Stimulated activated CD8-positive, alpha-beta memory T cell treated with anti-CD3 and anti-CD28 coated beads, Interleukin-4, amount 100 ng/mL, for 48 hours (primary cell): ENCODE measurements around the gene ANAPC2.

Experiments
- DNase-seq: peaks from one replicate; pipeline ENCODE4 v3.0.0-alpha.2; 2020

ANAPC2 gene

DNA sequence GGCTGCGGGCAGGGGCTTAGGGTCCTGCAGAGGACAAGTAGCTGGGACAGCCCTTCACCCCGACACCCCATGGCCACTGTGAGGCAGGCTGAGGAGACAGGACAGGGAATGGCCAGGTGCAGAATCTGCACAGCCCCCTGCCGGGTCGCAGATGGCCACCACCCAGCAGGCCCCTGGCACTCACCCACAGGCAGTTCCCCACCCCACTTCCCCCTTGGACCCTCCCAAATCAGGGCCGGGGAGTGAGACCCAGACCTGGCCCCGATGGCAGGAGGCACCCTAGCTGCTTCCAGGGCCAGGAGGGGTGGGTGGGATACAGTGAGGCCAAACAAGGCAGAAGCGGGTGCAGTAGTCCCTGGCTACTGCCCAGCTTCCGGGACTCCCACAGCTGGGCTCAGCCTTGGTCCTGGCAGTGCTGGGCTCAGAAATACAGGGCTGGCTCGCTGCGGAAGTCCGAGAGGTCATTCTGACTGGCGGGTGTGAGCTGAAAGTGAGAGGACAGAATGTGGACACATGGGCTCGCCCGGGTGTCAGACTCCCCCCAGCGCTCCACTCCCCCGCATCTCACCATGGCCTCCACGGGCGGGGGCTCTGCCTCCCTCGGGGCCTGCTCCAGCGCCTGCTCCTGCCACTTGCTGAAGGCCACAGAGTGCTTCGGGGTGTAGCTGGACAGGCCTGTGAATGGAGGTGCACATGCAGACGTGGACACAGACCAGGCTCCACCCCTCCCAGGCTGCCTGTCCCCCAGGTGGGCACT lies 3.5 kb upstream of the ANAPC2 start:
- no peak for DNase-seq

DNA sequence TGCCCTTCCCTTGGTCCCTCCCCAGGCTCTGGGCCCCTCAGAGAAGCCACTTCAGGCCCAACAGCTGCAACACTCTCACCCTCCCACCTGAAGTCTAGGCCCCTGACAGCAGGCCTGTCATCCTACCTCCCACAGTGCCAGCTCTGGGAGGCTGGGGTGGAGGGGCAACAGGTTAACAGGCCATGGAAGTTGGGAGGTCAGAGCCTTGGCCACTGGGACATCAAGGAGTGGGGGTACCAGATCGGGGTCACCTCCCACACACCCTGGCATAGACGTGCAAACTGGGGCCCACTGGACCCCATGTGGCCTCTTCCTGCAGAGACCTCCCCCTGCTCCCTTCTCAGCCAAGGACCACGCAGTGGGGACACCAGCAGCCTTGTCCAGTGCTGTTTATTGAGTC lies 2.9 kb upstream of the ANAPC2 start:
- no peak for DNase-seq

DNA sequence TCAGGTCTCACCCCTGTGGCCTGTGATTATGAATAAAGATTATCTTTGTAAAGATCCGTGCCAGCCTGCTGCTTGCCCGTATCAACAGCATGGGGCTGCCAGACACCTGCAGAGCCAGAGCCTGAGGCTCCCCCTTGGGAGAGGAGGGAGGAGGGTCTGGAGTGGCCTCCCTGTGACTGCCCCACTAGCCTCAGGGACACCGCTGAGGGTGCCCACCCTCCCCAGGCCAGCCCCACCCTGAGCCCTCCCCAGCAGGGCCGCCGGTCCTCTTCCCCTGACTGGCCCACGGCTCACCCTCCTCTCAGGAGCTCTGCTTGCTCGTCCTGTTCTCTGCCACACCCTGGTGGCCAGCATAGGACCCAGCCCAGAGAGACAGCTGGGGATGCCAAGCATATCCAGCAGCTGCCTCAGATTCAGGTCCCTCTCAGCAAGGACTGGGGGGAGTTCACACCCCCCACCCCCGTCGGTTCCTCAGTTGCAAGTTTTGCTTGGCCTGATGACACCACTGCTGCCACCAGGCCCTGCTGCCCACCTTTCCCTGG lies 2.0 kb upstream of the ANAPC2 start:
- DNase-seq = no peak

DNA sequence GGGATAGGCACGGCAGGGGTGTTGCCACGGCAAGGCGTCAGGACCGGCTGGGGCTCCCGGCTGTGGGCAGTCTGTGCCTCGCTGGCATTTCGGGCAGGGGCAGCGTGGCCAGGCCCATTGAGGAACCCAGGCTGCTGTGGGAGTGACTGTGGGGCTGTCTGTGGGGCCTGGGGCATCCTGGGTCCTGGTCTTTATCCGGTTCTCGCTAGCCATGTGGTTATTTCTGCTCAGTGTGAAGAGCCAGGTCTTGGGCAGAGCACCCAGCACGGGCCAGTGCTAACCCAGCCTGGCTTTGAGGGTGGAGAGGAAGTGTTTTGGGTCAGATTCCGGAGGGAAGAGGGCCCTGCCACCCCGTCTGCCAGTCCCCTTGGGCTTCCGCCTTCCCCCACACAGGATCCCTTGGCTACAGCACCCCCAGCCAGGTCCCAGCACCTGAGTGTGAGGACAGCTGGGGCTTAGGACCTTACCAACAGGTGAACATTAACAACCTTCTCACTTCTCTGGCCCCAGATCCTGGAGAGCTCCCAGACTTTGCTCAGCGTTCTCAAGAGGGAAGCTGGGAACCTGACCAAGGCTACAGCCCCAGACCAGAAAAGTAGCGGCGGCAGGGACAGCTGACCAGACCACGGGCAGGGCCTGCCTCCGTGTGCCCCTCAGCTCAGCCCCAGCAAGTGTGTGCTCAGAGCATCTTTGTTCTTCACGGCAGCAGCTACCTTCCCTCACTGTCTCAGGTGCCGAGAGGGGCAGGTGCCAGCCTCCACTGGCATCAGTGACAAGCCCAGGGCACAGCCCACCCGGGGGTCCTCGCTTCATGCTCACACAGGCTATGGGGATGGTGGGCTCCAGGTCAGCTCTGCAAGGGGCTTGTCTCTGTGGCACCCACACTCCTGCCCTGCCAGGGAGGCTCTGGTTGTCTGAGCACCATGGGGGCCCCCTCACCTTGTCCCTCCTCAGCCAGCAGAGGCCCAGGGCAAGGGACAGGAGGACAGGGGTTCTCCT lies 1.2 kb upstream of the ANAPC2 start:
- no peak for DNase-seq

DNA sequence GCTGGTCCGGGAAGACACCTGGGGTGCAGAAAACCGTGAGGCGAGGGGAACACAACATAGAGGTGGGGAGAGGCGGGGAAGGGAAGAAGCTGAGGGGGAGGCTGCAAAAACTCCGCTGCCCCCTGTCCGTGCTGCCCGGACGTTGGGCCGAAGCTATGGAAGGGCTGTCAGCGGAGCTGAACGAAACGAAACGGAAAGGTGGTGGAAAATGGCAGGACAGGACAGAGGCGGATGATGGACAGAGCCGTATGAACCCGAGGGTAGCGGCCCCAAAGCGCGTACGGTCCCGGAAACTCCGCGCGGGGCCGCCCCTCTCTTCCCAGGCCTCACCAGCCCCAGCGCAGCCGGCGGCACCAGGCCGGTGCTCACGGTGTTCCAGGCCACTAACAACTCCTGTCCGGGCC lies 272 bp downstream of the ANAPC2 start:
- DNase-seq = no peak

DNA sequence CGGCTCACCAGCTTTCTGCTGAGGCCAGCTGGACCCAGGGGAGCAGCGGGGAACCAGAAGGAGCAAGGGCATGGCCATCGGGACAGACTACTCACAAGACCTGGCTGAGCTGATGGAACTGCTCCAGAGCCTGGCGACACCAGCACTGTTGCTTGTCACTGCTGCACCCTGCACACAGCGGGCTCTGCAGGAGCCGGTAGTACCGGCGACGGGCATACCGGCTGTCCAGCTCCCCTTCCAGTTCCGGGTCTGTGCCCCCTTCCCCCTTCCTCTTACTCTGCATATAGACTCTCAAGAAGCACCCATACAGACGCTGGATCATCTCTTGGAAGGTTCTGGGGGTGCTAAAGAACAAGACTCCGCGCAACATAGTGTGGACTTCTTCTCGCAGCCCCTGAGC lies 974 bp downstream of the ANAPC2 start:
- DNase-seq = no peak

DNA sequence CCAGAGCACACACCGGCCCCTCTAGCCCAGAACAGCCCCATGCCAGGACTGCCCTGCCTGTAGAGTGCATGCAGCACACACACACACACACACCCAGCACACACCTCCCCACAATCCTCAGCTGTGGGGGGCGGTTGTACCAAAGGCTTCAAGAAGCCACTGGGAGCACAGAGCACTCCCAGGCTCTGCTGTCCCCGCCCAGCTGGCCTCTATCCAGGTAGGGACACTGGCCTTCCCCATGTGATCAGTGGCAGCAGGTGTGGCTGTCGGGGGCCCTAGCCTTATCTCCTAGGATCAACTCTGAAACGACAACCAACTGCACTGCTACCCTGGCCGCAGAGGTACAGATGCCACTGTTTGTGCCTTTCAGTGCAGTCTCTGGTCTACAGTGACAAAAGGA lies 2.0 kb downstream of the ANAPC2 start:
- no peak for DNase-seq

DNA sequence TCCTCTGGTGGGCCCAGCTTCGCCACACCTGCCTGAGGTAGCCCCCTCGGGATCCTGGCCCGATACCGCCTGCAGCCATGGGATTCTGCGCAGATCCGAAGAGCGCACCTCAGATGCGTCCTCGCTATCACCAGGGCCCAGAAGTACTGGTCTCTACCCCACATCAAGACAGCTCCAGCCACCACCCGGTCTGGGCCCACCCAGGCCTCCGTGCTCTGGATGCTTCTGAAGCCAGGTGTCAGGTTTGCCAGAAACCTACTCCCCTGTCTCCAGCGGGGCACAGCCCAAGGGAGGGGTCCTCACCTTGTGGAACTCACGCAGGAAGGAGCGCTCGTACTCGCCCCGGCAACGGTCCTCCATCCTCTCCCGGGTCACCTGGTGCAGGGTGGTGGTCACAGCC lies 2.4 kb downstream of the ANAPC2 start:
- no peak for DNase-seq

DNA sequence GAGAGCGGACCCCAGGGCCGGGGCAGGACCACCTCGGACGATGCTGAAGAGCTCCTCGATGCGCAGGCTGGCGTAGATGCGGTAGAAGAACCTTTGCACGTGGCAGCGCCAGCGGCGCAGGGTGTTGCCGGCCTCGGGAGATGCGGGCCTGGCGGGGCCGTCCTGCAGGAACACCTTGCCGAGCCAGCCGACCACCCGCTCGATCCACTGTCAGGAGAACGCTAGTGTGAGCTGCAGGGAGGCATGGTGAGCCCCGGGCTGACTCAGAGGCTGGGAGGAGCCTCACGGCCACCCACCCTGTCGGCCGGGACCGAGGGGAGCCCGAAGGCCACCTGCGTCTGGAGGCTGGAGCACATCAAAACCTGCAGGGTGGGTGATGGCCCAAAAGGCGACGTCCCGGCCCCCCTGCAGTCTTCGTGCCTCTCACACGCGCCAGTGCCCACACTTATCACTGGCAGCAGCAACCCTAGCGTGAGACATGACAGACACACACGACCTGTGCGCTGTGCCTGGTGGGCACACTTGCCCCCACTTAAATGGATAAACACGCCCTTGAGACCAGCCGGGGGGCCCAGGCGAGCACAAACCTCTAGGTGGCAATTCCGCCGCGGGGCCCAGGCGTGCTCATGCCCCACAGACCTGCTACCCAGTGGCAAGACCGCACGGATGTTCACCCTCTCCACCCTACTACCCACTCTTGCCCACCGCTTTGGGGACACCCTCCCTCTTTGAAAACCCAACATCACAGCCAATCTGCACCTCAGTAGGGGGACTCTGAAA lies 3.3 kb downstream of the ANAPC2 start:
- DNase-seq = no peak

DNA sequence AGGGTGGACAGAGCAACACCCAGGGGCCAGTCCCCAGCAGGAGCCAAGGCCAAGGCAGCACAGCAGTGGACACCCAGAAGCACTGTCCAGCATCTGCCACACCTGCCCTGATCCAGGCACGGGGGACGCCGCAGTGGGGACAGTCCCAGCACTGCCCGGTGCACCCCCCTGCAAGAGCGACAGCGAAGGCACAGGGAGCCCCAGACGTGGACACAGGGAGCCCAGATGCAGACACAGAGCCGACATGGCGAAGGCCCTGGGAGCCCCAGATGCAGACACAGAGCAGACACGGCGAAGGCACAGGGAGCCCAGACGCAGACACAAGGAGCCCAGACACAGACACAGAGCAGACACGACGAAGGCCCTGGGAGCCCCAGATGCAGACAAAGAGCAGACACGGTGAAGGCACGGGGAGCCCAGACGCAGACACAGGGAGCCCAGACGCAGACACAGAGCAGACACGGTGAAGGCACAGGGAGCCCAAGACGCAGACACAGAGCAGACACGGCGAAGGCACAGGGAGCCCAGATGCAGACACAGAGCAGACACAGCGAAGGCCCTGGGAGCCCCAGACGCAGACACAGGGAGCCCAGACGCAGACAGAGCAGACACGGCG lies 4.3 kb downstream of the ANAPC2 start:
- DNase-seq = no peak

DNA sequence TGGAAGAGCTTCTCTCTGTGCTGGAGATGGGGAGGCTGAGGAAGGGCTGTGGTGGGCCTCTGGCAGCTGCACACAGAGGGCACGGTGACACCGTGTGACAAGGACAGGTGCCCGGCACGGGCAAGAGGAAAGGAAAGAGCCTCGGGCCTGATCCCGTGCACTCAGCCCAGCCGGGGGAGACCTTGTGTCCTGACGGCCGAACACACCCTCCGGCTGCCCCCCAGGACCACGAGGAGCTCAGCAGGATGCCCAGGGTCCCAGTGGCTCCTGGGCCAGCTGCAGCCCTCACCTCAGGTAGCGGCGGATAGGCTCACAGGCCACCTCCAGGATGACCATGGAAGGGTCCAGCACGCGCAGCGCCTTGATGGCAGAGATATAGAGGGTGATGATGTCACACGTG lies 5.5 kb downstream of the ANAPC2 start:
- DNase-seq = no peak

DNA sequence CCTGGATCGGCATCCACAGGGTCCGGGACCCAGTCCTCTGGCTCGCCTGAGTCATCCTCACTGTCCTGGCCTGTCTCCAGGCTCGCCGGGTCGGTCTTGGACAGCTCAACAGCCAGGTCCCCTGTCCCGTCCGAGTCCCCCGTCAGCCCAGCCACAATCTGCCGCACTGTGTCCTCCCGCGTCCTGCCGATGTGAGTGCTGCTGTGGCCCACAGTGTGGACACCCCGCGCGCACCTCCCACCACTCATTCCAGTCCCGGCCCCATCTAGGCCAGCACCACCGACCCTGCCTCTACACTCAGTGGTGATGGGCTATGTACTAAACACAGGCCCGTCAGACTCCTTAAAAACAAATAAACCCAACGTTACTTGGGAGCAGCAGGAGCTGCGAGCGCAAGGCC lies 6.7 kb downstream of the ANAPC2 start:
- DNase-seq = no peak

DNA sequence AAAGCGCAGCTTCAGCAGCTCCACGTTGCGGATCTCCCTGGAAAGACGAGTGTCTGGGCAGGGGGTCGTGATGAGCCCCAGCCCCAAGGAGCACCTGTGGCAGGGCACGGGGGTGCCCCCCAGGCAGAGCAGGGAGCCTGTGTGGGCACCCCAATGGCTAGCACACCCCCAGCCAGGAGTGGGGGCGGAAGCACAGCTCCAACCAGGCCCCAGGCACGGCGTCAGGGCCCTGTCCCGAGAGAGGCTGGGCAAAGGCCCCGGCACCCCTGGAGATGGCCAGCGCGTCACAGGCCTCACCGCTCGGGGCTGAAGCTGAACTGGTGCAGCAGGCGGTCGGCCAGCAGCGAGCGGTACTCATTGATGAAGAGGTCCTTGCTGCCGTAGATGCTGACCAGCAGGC lies 7.9 kb downstream of the ANAPC2 start:
- no peak for DNase-seq

DNA sequence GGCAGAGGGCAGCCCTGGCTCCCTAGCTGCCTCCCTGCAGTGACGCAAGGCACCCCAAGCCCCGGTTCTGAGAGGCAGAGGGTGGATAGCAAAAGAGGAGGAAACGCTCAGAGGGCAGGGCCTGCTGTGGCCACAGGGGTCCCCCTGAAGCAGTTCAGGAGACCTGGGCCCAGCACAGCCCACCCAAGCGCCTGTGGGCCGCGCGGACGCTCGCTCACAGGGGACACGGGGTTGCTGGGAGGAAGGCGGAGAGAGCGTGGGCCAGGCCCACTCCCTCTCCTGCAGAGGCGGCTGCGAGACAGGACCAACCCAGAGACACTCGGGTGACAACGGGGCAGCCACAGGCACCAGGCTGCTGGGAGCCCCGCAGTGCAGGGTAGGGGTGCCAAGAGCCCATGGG lies 8.6 kb downstream of the ANAPC2 start:
- DNase-seq = no peak

DNA sequence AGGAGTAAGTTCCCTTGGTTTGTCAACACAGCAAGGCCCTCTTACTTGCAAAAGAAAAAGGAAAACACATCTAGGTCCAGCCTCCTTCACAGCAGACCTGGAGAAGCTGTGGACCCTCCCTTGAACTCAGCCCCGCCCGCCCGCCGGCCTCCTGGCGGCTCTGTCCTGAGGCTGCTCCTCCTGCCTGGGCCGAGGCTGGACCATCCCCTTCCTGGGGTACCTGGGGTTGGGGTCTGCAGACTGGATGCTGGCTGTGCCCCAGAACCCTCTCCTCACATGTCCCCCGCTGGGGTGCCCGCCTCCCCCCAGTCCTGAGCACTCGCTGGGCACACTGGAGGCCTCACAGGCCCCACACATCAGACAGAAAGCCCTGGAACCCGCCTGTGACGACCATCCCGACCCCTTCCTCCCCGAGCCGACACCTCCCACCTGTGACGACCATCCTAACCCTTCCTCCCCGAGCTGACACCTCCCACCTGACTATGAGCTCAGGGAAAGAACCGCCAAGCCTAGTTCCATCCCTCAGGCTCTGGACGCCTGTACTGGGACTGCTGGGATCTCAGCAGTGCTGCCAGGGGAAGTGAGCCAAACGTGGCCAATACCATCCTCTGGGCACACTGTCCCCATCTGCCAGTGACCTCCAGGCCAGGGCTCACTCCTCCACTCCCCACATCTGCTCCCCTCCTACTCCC lies 9.3 kb downstream of the ANAPC2 start:
- no peak for DNase-seq

DNA sequence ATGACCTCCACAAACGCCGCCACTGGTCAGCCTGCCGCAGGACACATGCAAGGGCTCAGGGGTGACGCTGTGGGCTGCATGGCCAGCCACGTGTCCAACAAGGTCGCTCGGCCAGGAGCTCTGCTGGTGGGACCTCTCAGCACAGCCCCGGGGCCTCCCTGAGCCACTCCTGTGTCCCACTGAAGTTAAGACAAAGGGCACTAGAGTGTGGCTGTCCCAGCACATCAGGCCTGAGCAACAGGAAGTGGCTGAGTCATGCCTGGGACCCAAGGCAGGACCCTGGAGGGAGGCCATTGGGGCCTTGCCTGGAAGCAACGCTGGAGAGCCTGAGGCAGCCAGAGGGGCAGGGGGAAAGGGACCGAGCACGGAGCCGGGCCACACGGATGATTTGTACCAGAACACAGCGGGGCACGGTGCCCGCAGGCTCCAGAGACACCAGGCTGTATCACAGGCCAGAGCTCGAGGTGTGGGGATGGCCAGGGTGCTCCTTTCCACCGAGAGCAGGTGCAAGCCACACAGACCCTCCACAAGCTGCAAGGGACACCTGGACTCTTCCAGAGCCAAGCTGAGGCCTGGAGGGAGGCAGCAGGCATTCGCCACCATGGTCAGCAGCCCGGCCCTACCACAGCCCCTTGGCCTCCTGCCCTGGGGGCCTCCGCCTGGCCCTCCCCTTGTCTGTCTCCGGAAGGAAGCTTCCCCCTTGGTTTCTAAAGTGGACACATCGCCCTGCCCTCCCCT lies 10.0 kb downstream of the ANAPC2 start:
- DNase-seq = no peak

DNA sequence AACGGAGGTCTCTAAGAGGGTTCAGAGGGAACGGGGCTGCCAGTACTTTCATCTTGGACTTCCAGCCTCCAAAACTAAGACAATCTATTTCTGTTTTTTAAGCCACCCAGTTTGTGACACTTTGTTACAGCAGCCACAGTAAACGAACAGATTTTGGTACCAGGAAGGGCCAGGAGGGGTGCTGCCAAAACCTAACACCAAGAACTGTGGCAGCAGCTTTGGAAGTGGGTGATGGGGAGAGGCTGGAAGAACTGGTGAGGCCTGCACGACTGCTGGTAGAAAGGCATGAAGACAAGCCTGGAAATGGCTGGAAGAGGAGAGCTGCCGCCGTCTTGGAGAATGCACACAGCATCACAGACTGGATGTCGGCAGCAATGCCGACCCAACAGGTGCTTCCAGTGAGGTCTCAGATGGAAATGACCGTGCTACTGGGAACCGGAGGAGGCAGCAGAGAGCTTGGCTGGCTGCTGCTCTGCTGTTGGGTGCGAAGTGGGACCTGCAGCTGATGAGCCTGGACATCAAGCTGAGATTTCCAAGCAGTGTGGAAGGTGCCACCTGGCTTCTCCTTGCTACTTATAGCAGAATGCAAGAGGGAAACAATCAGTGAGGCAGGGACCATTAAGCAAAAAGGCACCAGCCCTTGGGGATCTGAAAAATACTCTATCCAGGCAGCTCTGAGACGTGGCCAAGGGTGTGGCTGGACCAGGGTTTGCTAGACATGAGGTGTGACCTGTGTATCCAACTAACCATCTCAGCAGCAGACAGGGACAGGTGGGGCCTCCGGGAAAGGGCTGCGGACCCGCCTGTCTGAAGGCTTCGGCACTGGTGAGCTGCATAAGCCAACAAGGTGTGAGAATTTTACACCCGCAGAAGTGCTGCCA lies 11.8 kb downstream of the ANAPC2 start:
- DNase-seq = peak; percentile 45

DNA sequence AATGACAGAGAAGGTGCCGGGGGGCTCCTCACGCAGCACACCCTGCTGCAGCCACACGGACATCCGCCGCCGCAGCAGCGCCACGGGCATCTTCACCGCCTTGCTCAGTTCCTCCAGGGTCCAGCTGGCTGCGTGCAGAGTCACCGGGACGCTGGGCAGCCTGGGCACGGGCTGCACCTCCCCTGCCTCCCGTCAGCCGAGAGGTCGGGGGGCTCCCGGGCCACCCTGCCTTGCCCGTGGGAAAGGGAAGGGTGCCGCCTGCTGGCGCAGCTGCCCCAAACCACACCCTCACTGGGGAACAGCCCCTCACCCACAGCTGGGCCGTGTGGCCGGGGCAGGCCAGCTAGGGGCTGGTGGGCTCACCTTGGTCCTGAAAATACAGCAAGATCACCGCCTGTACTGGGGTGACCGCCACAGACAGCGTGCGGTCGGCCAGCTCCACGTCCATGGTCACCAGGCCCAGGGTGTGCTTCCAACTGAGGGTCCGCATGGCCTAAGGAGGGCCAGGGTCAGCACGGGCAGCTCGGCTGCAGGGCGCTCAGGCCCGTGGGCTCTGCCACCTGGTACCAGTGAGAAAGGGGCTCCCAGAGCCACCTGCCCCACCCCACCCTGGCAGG lies 12.9 kb downstream of the ANAPC2 start:
- DNase-seq = no peak

DNA sequence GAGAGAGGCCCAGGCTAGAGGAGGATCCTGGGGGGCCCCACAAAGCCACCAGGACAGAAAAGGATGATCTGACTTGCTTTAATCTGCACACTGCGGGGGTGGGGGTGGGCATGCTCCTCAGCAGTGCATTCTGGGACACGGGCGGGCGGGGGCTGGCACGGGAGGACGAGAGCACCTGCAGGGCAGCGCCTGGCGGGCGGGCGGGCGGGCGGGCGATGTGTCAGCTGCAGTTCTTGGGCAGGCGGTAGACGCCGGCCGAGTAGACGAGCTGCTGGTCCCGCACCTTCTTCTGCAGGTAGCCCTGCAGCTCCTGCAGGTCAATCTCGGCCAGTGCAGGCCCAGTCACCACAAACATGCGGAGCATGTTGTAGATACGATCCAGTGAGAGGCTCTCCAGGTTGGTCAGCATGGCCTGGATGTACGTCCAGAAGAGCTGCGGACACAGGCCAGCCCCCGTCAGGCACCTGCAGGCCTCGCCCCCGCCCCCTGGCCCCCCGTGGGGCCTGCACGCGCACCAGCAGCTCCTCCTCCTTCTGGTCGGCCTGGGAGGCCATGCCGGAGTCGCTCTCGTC lies 13.6 kb downstream of the ANAPC2 start:
- peak; percentile 42 for DNase-seq
